ENCODE measurements around the gene ZSCAN5A.
A peak's percentile ranks its signal among the peaks of the same experiment; 100 is the strongest.
"Not testable (repeated sequence)": the region's sequence is repeated elsewhere in the genome, so short reads cannot be mapped to it uniquely, and the experiment has no call there.

Gene ZSCAN5A

DNA sequence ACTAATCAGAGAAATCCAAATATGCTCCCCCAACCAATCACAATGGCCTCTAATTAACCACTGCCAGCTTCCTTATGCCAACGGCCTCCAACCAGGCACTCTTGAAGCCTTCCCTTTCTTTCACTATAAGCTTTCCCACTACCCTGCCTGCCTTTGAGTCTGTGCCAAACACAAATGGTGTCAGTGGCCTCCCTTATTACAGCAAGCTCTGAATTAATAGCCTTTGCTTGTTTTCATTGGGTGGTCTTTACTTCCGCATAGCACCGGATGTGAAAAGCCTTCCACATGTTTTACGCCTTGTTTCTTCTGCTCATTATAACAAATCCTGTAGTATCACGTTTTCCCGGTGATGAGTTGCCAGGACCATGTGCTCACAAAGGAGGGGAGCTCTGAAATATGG, 43.5 kb downstream of the ZSCAN5A start:
- no peak for DNase-seq (ENCODE audit: low read depth)

DNA sequence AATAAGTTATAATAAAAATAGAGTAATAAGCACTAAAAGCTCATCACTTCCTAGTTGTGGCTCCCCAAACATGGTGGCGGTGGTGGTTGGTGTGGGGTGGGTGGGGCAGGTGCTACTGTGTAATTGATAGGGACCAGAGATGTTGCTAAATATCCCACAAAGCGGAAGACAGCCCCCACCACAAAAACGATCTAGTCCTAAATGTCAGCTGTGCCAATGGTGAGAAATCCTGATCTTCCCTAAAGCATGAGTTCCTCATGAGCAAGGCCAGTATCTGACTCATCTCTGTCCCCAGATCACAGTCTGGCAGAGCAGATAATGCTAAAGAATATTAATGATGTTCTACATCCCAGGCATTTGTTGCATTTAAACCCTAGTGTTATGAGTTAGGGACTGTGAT, 44.0 kb downstream of the ZSCAN5A start:
- DNase-seq (ENCODE audit: low read depth) = no peak

DNA sequence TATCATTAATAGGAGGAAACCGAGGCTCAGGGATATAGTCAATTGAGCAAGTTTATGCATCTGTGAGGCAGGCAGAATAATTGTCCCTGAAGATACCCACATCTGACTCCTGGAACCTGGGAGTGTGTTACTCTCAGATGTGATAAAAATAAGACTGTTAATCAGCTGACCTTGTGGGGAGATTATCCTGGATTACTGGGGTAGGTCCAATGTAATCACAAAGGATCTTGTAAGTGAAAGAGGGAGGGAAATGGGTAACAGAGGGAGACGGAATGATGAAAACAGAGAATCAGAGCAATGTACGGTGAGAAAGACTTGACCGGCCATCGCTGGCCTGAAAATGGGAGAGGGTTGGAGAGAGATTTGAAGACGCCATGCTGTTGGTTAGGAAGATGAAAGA, 45.3 kb downstream of the ZSCAN5A start:
- DNase-seq (ENCODE audit: low read depth) = no peak

DNA sequence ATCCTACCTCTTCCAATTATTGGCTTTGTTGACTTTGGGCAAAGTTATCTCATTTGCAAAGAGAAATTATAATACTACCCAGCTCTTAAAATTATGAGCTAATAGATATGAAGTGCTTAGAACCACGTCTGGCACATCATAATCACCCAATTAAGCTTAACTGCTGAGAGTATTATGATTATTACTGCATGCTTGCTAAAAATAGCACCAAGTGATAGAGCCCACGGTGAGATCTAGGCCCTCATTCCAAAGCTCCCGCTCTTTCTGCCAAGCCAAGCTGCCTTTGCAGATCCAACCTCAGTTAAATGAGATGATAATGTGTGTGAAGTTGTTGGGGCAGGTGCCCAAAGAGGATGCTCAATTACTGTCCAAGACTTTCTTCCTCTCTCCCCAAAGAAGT, 48.6 kb downstream of the ZSCAN5A start:
- no peak for DNase-seq (ENCODE audit: low read depth)

DNA sequence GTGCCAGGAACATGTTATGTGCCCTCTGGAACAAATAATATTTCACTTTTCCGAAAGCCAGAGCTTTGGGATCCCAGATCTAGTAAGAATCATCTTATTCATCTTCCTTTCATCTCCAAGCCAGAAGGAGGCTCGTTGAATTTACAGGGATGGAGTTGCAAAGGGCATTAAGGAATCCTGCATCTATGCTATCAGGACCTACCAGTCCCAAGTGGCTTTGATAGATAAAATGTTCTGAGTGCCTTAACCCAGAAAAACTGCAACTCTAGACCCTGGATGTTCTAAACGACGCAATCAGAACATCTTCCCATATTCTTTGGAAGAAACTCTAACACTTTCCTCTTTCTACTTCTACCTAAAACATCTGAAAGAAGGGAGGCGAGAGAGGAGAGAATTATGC, 51.3 kb downstream of the ZSCAN5A start:
- DNase-seq (ENCODE audit: low read depth) = no peak

DNA sequence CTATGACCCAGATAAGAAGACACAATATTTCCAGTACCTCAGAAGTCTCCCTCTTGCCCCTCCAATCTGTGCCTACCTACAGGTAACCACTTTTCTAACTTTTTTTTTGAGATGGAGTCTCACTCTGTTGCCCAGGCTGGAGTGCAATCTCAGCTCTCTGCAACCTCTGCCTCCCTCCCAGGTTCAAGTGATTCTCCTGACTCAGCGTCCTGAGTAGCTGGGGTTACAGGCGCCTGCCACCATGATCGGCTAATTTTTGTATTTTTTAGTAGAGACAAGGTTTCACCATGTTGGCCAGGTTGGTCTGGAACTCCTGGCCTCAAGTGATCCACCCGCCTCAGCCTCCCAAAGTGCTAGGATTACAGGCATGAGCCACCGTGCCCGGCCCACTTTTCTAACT, 52.7 kb downstream of the ZSCAN5A start:
- DNase-seq (ENCODE audit: low read depth) = not testable (repeated sequence)

DNA sequence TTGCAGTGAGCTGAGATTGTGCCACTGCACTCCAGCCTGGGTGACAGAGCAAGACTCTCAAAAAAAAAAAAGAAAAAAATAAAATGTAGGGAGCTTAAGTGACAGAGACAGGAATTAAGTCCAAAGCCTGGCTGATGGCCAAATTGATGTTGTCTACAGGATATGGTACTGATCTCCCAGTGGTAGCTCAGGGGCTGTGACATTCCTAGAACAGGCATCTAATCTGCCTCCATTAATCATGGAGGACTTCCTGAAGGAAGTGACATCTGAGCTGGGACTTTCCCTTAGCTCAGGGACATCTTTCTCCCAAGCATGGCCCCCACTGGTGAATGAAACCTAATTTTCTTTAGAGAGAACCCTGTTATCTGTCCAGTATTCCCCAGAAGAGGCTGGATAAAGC, 53.5 kb downstream of the ZSCAN5A start:
- DNase-seq (ENCODE audit: low read depth) = no peak

DNA sequence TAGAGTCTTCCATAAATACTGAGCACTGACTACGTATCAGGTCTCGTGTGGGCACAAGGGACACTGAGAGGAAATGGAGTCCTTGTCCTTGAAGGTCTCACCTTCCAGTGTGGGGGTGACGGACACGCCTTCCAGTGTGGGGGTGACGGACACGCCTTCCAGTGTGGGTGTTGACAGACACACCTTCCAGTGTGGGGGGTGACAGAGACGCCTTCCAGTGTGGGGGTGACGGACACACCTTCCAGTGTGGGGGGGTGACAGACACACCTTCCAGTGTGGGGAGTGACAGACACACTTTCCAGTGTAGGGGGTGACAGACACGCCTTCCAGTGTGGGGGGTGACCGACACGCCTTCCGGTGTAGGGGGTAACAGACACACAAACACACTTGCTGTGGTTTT, 56.4 kb downstream of the ZSCAN5A start:
- DNase-seq (ENCODE audit: low read depth) = no peak

DNA sequence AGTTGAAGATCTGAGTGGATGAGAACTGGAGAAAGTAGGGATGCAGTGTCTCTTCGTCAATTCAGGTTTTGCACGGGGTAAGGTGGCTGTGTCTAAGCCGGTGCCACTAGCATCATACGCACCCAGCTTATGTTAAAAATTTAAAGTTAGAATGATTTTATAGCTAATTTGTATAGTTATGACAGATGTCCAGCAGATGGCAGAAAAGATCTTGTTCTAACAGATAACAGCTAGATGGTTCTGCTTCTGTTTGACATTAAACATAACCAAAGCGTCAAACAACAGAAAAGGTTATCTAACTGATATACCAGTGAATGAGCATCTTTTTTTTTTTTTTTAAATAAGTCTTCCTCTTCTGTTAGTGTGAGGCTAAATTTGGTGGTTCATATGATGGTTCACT, 60.9 kb downstream of the ZSCAN5A start:
- DNase-seq (ENCODE audit: low read depth) = peak; percentile 11

DNA sequence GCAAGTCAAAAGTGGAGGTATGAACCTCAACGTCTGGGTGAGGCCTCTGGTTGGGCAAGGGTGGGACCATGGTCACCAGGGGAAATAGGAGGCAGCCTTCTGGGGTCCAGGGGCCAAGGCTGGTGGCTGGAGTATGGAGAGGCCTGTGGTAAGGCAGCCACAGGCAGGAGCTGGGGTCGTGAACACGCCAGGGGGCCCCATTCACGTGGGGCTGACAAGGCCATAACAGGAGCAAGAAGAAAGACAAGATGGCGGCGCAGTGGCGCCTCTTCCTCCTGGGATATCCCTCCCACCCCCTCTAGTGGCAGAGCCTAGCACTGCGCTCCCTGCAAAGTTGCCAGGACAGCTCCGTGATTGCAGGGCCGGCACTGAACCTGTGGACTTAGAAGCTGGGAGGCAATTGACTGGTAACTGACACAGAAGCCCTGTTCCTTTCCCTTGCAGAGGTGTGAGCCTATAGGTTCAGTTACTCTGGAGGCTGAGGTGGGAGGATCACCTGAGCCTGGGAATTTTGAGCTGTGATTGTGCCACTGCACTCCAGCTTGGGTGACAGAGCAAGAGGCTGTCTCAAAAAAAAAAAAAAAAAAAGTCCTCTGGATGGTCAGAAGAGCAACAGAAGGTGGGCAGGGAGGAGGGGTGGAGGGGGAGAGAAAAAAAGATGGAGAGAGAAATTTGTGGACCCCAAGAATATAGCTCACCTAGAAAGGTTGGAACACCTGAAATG, 61.8 kb downstream of the ZSCAN5A start:
- peak; percentile 31 for DNase-seq (ENCODE audit: low read depth)

DNA sequence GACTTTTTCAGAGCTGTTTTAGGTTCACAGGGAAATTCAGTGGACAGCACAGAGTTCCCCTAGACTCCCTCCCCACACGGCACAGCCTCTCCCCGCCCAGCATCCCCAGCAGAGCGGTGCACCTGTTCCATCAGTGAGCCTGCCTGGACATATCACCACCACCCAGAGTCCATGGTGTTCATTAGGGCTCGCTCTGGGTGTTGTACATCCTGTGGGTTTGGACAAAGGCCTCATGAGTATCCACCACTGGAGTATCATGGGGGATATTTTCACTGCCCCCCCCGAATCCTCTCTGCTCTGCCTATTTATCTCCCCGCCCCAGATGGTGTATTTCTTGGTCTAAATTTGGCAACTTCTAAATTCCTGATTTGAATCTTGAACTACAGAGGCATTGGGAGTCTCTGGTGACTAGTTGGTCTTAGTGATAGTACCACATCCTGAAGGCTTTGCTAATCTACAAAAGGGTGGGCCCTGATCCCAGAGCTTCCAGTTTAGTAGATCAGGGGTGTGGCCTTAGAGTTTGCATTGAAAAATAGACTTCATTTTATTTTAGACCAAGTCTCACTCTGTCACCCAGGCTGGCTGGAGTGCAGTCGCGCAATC, 65.8 kb downstream of the ZSCAN5A start:
- DNase-seq (ENCODE audit: low read depth) = not testable (repeated sequence)

DNA sequence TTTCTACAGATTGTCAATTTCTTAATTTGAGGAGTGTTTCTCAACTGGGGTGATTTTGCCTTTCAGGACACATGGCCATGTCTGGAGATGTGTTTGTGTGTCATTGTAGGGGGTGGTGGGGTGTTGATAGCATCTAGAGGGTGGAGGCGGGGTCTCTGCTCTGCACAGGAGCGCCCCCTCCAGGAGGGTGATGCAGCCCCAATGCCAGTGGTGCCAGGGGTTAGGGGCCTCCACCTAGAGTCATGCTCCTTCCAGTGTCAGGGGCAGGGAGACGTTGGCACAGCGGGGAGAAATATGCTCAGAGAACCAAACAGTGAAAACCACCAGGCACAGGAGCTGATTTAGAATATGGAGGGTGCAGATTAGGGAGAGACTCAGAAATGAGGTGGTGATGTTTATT, 68.9 kb downstream of the ZSCAN5A start:
- not testable (repeated sequence) for DNase-seq (ENCODE audit: low read depth)

DNA sequence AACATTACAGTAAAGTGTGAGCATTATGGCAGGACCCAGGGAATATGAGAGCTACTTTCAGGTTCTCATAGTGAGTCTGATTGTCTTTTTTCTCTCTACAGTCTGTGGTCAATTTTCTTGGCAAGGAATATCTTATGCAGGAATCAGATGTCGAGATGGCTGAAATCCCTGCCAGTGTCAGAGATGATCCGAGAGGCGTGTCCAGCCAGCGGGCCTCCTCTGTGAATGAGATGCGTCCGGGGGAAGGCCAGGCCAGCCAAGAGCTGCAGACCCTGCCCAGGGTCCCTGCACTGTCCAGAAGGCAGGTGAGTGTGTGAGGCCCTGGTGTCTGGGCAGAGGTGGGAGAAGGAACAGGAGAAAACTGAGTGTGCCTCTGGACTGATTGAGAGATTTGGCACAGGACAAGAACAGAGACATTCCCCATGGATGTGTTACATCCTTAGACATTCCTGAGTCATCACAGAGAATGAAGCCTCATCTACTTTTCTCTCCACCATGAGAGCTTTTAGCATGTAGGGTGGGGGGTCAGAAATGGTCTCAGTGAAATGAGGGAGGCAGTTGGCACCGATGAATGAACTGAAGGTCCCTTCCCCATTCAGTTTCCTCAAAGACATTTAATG, 69.4 kb downstream of the ZSCAN5A start:
- DNase-seq (ENCODE audit: low read depth) = peak; percentile 15

DNA sequence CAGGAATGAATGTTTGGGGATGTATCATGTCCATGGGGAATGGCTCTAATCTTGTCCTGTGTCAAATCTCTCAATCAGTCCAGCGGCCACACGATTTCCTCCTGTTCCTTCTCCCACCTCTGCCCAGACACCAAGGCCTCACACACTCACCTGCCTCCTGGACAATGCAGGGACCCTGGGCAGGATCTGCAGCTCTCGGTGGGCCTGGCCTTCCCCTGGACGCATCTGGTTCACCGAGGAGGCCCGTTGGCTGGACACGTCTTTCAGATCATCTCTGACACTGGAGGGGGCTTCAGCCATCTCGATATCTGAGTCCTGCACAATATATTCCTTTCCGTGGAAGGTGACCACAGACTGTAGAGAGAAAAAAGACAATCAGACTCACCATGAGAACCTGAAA, 91.2 kb downstream of the ZSCAN5A start:
- DNase-seq (ENCODE audit: low read depth) = no peak

DNA sequence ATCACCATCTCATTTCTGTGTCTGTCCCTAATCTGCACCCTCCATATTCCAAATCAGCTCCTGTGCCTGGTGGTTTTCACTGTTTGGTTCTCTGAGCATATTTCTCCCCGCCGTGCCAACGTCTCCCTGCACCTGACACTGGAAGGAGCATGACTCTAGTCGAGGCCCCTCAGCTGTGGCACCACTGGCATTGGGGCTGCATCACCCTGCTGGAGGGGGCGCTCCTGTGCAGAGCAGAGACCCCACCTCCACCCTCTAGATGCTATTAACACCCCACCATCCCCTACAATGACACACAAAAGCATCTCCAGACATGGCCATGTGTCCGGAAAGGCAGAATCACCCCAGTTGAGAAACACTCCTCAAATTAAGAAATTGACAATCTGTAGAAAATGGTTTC, 91.7 kb downstream of the ZSCAN5A start:
- DNase-seq (ENCODE audit: low read depth) = no peak

DNA sequence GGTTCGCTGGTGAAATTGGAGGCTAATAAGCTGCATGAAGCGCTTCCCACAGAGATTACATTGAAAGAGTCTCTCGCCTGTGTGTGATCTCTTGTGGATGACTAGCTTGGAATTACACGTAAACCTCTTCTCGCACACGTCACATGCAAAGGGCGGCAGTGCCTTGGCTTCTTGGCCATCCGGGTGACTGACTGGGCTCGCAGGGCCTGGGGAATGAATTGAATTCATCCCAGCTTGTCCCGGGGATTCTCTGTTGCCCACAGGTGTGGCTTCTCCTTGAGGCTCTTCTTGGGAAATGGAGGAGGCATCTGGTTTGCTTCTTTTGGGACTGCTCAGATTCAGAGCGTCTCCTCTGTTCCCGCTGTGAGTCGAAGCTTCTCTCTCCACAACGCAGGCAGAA, 92.8 kb downstream of the ZSCAN5A start:
- no peak for DNase-seq (ENCODE audit: low read depth)

DNA sequence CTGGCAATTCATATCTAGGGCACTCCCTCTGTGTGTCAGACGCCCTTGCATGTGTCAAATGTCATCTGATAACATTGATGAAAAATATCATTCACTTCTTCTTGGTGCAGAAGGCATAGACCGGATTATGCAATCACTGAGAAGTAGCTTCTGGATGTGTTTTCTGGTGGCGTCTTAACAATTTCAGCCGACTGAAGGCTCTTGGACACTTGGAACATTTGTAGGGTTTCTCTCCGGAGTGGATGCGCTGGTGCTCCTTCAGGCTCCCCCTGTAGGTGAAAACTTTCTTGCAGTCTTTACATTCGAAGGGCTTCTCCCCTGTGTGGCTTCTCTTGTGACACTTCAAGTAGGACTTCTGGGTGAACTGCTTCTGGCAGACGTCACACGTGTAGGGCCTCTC, 93.2 kb downstream of the ZSCAN5A start:
- DNase-seq (ENCODE audit: low read depth) = not testable (repeated sequence)

DNA sequence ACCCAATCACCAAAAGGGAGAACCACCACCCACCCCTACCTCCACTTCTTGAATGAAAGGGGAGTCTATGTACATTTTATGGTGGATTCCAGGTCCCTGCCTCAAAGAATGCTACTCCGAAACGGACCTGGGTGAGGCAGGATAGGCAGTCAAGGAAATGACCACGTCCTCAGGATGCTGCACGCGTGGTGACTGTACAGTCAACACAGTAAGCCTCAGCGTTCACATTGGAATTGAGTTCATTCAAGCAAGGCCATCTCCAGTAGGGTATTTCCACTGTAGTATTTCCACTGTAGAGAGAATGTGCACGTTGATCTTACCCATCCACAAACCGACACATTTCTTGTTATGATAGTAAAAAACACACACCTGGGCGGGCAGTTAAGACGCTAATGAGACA, 95.7 kb downstream of the ZSCAN5A start:
- DNase-seq (ENCODE audit: low read depth) = no peak

DNA sequence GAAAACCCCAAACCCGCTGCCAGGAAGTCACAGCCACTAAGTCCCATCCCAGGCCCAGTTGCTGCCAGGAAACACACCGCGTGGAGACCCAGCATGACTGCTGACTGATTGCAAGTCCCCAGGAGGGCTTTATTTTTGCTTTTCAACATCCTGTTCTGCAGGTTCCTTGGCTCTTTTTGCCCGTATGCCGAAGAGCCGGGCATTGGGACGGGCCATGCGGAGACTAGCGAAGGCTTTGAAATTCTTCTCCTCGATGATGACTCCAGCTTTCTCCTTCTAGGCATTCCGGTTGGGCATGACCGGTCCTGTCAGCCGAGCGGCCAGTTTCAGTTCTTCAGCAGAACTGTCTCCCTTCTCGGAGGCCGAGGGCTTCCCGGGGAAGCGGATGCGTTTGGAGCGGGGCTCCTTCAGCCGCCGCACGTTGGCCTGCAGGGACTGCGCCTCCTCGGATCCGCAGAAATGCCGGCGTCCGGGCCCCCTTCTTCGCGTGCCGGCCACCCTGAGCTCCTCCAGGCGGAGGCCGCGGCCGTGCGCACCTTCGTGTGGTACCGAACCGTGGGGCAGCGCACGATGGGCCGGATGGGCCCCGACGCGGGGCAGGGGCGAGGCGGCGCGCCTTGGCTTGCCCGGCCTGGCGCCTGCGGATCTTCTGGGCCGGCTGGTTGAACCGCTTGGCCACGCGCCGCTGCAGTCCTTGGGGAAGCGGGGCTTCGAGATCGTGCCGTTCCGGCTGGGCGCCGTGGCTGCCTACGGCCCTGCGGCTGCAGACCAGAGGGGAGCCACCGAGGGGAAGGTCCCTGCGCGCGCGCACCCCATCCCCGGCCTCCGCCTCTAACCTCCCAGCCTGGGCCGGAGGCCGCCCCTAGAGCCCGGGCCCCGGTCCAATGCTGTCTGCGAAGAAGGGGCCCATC, 97.3 kb downstream of the ZSCAN5A start:
- no peak for DNase-seq (ENCODE audit: low read depth)

DNA sequence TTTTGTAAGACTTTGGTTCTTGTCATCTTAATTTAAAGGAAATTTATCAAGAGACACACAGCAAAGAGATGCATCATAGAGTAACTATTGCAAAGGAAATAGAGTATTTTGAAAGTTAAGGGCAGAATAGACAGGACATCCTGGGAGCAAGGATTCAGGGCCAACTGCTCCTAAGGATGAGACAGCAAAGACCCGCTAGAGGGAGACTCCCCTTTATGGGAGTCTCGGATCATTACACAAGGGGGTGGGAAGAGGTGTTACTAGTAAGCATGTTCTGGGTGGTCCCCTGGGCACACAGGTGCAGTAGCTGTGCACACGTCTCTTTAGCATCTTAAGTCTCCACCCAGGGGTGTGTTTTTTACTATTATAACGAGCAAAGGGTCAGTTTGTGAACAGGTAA, 102.9 kb downstream of the ZSCAN5A start:
- DNase-seq (ENCODE audit: low read depth) = no peak

DNA sequence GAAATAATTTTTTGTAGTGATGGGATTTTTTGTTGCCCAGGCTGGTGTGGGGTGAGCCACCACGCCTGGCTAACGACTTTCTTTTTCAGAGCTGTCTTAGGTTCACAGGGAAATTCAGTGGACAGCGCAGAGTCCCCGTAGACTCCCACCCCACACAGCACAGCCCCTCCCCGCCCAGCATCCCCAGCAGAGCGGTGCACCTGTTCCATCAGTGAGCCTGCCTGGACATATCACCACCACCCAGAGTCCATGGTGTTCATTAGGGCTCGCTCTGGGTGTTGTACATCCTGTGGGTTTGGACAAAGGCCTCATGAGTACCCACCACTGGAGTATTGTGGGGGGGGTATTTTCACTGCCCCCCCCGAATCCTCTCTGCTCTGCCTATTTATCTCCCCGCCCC, 104.6 kb downstream of the ZSCAN5A start:
- DNase-seq (ENCODE audit: low read depth) = not testable (repeated sequence)

DNA sequence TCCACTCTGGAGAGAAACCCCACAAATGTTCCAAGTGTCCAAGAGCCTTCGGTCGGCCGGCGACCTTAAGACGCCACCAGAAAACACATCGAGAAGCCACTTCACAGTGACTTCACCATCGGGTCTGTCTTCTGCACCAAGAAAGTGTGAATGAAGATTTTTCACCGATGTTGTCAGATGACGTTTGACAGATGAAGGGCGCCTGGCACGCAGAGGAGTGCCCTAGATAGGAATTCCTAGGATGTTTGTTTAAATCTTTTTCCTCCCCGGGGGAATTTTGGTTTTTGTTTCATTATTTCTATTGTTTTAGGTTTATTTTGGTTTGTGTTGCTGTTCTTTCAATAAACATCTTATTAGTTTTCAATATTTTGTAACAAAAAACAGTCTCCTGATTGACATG, 105.5 kb downstream of the ZSCAN5A start:
- DNase-seq (ENCODE audit: low read depth) = no peak

DNA sequence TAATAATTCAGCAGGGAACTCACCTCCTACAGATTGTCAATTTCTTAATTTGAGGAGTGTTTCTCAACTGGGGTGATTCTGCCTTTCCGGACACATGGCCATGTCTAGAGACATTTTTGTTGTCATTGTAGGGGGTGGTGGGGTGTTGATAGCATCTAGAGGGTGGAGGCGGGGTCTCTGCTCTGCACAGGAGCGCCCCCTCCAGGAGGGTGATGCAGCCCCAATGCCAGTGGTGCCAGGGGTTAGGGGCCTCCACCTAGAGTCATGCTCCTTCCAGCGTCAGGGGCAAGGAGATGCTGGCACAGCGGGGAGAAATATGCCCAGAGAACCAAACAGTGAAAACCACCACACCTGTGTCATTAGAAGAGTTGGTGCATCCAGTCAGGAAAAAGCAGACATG, 107.1 kb downstream of the ZSCAN5A start:
- not testable (repeated sequence) for DNase-seq (ENCODE audit: low read depth)
